ENCODE data around the gene PLA2G6.

The PLA2G6 gene

DNA sequence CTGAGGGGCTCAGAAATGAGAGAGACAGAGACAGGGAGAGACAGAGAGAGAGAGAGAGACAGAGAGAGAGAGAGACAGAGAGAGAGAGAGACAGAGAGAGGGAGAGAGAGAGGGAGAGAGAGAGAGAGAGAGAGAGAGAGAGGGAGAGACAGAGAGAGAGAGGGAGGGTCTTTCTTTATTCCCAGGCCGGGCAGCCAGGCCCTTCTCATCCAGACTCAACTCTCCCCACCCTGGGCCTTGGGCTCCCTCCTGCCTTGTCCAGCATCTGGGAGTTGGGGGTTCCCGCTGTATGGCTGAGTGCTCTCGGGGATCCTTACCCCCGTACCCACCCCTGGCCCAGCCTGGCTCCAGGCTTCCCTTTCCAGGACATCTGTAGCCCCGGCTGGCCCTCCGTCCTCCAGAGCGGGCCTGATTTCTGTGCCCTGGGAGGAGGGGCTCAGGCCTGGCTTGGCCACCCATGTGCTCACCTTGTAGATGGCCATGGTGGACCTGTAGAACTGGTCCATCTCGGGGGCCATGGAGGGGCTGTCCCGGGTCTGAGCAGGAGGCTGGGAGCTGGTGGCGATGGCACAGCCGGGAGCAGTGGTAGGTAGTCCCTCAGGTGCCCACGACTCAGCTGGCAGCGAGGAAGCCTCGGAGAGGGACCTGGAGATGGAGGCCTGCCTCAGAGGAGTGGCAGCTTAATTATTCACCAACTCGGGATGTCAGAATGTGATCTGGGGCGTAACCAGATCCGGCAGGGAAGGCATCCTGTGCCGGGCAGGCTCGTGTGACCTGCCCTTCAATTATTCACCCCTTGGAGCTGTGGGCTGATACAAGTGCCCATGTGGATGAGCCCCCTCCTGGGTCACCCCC is 71.4 kb downstream of the PLA2G6 start, which contains the start of gene BAIAP2L2:
BAIAP2L2 (minus strand) TSS at position 677 of the 855 bp plus-strand sequence; CDS start at position 518, 159 bp downstream.
- H3K9me3 ChIP-seq (ENCODE audit: control insufficient read depth, insufficient read depth, low read length), result no peaks in the 10 kb centered on the region
- H3K4me3 ChIP-seq (ENCODE audit: low read length), result no peak within 1 kb of the TSS
- no CpG with 5 or more reads among the region's 19 CpGs for WGBS (ENCODE audit: insufficient coverage, insufficient read length)
- no peaks in the 10 kb centered on the region; the same call in 1 of the 2 replicates for H3K36me3 ChIP-seq (ENCODE audit: control insufficient read depth, insufficient read depth, low read length)
- no peaks in the 10 kb centered on the region for H3K27me3 ChIP-seq (ENCODE audit: control insufficient read depth, insufficient read depth, low read length)
- no peak for DNase-seq (ENCODE audit: low read depth, low spot score)
- H3K4me1 ChIP-seq (ENCODE audit: control insufficient read depth, insufficient read depth, low read length), result peaks cover 5% of the 10 kb centered on the region; the same call in 1 of the 2 replicates
- no peak within 1 kb of the TSS for H3K27ac ChIP-seq (ENCODE audit: low read length)

DNA sequence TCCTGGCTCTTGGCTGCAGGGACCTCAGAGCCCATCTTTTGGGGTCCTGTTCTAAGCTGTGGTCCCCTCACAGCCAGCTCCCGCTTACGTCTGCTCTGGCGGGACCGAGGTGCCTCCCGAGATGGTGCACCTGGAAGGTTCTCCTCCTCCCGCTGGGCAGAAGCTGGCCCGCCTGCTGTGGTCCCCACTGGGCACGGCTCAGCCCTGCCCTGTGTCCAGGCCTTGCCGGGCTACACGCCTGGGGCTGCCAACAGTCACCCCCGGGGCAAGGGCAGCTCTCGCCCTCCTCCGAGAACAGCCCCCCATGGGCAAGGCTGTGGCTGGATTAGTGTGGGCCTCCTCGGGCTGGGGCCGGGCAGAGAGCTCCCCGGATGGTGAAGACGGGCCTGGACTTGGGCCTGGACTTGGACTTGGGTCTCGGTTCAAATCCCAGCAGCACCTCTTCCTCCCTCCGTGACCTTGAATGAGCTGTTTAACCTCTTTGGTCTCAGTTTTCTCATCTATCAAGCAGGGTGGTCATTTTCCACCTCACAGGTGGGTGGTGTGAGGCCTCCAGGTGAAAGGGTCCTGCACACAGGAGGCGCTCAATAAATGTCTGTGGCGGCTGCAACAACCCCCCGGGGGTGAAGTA is 72.1 kb downstream of the PLA2G6 start:
- no peaks in the 10 kb centered on the region for H3K9me3 ChIP-seq (ENCODE audit: control insufficient read depth, insufficient read depth, low read length)
- WGBS (ENCODE audit: insufficient coverage, insufficient read length), result no CpG with 5 or more reads among the region's 22 CpGs
- H3K36me3 ChIP-seq (ENCODE audit: control insufficient read depth, insufficient read depth, low read length), result no peaks in the 10 kb centered on the region; the same call in 1 of the 2 replicates
- peaks cover 3% of the 10 kb centered on the region; the same call in 1 of the 2 replicates for H3K4me1 ChIP-seq (ENCODE audit: control insufficient read depth, insufficient read depth, low read length)
- H3K27ac ChIP-seq (ENCODE audit: low read length), result no peak overlapping the region
- no peak overlapping the region for H3K4me3 ChIP-seq (ENCODE audit: low read length)
- no peaks in the 10 kb centered on the region for H3K27me3 ChIP-seq (ENCODE audit: control insufficient read depth, insufficient read depth, low read length)
- DNase-seq (ENCODE audit: low read depth, low spot score), result no peak

DNA sequence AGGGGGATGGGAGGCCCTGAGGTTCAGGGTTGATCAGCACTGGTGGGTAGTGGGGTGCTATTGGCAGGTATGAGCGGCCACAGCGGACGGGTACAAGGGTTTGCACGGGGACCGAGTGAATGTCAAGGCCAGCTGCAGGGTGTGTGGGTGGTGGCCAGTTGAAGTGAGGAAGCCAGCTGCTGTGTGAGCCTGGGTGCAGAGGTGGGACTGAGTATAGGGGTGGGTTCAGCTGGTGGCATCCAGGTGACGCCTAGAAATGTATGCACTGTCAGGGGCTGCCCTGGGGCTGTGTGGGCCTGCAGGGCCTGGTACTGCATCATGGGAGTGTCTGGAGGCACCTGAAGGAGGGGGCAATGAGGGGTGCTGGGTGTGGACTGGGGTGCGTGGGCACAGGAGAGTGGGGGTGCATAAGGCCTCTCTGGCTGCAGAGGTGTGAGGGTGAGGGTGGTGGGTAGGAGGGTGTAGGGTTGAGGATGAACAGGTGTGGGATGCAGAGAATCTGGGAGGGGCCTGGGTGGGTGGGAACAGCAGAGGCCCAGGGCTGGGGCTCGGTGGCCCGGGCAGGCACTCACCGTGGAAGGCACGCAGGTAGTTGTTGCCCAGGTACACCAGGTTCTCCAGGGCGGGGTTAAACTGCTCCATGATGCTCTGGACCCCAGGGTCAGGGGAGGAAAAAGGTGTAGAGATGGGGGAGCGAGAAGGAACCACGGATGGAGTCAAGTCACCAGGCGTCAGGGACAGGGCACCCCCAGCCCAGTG is 72.9 kb downstream of the PLA2G6 start:
- Histone ChIP-seq H3K4me3 (ENCODE audit: low read length) (no peak overlapping the region), H3K27me3 (ENCODE audit: control insufficient read depth, insufficient read depth, low read length) (no peaks in the 10 kb centered on the region), H3K4me1 (ENCODE audit: control insufficient read depth, insufficient read depth, low read length) (peaks cover 3% of the 10 kb centered on the region; the same call in 1 of the 2 replicates), H3K9me3 (ENCODE audit: control insufficient read depth, insufficient read depth, low read length) (no peaks in the 10 kb centered on the region), H3K36me3 (ENCODE audit: control insufficient read depth, insufficient read depth, low read length) (no peaks in the 10 kb centered on the region; the same call in 1 of the 2 replicates), H3K27ac (ENCODE audit: low read length) (no peak overlapping the region)
- no peak for DNase-seq (ENCODE audit: low read depth, low spot score)
- WGBS (ENCODE audit: insufficient coverage, insufficient read length), result no CpG with 5 or more reads among the region's 15 CpGs

DNA sequence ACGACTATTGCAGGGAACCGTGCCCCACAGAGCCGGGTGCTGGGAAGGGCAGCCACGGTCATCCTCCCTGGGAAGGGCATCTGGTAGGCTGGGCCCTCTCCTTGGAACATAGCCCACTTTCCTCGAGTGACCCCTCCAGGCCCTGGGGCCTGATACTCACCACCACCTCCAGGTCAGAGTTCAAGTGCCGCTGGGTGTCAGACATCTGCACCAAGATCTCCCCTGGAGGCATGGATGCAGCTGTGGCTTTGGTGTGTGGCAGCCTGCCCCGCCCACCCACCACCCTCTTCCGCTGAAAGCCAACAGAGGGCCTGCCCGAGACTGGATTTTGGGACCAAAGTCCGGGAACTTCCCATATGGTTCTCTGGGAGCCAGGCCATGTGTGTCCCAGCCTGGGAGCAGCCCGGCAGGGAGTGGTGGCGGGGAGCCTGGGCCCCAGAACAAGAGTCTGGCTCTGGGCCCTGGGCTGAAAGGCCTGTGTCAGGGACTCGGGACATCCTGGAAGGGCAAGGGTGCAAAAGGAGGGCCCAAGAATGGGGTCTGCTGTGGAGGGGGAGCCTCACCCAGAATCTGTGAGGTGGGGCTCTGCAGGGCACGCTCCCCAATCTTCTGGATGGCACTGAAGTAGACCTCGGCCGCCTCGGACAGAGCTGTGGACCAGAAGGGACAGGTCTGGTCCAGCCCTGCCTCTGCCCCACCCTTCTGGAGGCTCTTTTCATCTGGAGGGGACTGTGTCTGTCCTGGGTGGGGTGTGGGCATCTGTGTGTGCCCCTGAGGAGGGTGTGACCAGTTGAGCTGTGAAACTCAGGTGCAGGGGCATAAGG is 73.7 kb downstream of the PLA2G6 start:
- Histone ChIP-seq H3K4me3 (ENCODE audit: low read length) (no peak overlapping the region), H3K27ac (ENCODE audit: low read length) (no peak overlapping the region), H3K27me3 (ENCODE audit: control insufficient read depth, insufficient read depth, low read length) (no peaks in the 10 kb centered on the region), H3K36me3 (ENCODE audit: control insufficient read depth, insufficient read depth, low read length) (no peaks in the 10 kb centered on the region; the same call in 1 of the 2 replicates), H3K4me1 (ENCODE audit: control insufficient read depth, insufficient read depth, low read length) (peaks cover 3% of the 10 kb centered on the region; the same call in 1 of the 2 replicates), H3K9me3 (ENCODE audit: control insufficient read depth, insufficient read depth, low read length) (no peaks in the 10 kb centered on the region)
- no CpG with 5 or more reads among the region's 17 CpGs for WGBS (ENCODE audit: insufficient coverage, insufficient read length)
- DNase-seq (ENCODE audit: low read depth, low spot score), result no peak

DNA sequence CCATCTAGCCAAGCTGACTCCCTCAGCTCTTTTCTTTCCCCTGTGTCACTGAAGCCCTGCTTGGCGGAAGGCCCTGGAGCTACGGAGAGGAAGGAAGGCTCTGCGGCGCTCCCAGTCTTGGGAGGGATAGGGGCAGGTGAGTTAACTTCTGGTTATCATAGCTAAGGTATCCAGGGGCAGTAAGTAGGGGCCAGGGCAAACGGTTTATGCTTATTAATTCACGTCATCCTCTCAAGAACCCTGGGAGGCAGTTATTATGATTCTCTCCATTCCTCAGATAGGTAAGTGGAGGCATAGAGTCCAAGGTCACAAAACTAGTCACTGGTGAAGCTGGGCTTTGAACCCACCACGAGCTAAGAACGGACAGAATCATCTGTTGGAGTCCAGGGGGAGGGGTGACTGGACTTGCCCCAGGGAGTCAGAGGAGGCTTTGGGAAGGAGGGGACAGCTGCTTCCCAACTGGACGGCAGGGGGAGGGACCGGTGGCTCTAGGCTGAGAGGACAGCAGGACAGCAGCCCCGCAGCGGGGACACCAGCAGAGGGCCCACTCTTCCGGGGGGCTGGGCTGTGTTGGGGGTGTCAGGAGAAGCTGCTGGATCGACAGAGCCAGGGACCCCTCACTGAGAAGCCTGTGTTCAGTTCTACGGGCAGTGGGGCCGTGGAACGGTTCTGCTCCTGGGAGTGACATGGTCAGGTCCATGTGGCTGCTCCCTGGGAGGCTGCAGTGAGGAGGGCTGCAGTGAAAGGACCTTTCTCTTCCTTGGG is 74.6 kb downstream of the PLA2G6 start:
- peaks cover 3% of the 10 kb centered on the region; the same call in 1 of the 2 replicates for H3K4me1 ChIP-seq (ENCODE audit: control insufficient read depth, insufficient read depth, low read length)
- DNase-seq (ENCODE audit: low read depth, low spot score), result no peak
- no peaks in the 10 kb centered on the region; the same call in 1 of the 2 replicates for H3K36me3 ChIP-seq (ENCODE audit: control insufficient read depth, insufficient read depth, low read length)
- no peak overlapping the region for H3K27ac ChIP-seq (ENCODE audit: low read length)
- H3K4me3 ChIP-seq (ENCODE audit: low read length), result no peak overlapping the region
- H3K9me3 ChIP-seq (ENCODE audit: control insufficient read depth, insufficient read depth, low read length), result no peaks in the 10 kb centered on the region
- H3K27me3 ChIP-seq (ENCODE audit: control insufficient read depth, insufficient read depth, low read length), result no peaks in the 10 kb centered on the region
- whole genome bisulfite sequencing (ENCODE audit: insufficient coverage, insufficient read length), result no CpG with 5 or more reads among the region's 17 CpGs

DNA sequence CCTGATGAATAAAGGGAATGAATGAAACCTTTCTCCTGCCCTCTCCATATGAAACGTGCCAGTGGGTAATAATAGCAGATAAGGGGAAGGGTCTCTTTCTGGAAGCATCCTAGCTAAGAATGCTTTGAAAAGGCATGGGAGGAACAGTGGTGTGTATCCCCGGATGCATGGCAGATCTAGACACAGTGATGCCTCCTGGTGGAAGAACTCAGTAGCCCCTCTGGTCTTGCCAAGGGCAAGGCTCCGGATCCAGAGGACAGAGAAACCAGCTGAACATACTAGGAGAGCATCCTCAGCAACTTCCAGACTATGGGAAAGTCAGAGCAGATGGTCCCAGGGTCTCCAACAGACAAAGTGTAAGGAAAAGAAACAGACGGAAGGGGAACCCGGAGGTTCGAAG is 77.5 kb downstream of the PLA2G6 start:
- no peaks in the 10 kb centered on the region for H3K36me3 ChIP-seq (ENCODE audit: control insufficient read depth, insufficient read depth, low read length)
- H3K9me3 ChIP-seq (ENCODE audit: control insufficient read depth, insufficient read depth, low read length), result no peaks in the 10 kb centered on the region
- DNase-seq (ENCODE audit: low read depth, low spot score), result no peak
- H3K4me3 ChIP-seq (ENCODE audit: low read length), result no peak overlapping the region
- H3K4me1 ChIP-seq (ENCODE audit: control insufficient read depth, insufficient read depth, low read length), result no peaks in the 10 kb centered on the region
- no peaks in the 10 kb centered on the region for H3K27me3 ChIP-seq (ENCODE audit: control insufficient read depth, insufficient read depth, low read length)
- H3K27ac ChIP-seq (ENCODE audit: low read length), result no peak overlapping the region
- no CpG with 5 or more reads among the region's 6 CpGs for WGBS (ENCODE audit: insufficient coverage, insufficient read length)

DNA sequence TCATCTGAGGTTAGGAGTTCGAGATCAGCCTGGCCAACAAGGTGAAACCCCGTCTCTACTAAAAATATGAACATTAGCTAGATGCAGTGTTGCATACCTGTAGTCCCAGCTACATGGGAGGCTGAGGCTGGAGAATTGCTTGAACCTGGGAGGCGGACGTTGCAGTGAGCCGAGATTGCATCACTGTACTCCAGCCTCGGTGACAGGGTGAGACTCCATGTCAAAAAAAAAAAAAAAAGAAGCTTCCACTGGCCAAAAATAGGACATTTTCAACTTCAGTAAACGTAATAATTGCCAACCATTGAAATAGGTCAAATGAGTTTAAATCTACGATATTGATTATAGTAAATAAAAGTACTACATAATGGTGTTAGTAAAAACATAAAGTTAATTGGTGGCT is 78.0 kb downstream of the PLA2G6 start:
- Histone ChIP-seq H3K4me3 (ENCODE audit: low read length) (no peak overlapping the region), H3K9me3 (ENCODE audit: control insufficient read depth, insufficient read depth, low read length) (no peaks in the 10 kb centered on the region), H3K27ac (ENCODE audit: low read length) (no peak overlapping the region), H3K4me1 (ENCODE audit: control insufficient read depth, insufficient read depth, low read length) (no peaks in the 10 kb centered on the region), H3K27me3 (ENCODE audit: control insufficient read depth, insufficient read depth, low read length) (no peaks in the 10 kb centered on the region), H3K36me3 (ENCODE audit: control insufficient read depth, insufficient read depth, low read length) (no peaks in the 10 kb centered on the region)
- DNase-seq (ENCODE audit: low read depth, low spot score), result no peak
- no CpG with 5 or more reads among the region's 8 CpGs for WGBS (ENCODE audit: insufficient coverage, insufficient read length)

DNA sequence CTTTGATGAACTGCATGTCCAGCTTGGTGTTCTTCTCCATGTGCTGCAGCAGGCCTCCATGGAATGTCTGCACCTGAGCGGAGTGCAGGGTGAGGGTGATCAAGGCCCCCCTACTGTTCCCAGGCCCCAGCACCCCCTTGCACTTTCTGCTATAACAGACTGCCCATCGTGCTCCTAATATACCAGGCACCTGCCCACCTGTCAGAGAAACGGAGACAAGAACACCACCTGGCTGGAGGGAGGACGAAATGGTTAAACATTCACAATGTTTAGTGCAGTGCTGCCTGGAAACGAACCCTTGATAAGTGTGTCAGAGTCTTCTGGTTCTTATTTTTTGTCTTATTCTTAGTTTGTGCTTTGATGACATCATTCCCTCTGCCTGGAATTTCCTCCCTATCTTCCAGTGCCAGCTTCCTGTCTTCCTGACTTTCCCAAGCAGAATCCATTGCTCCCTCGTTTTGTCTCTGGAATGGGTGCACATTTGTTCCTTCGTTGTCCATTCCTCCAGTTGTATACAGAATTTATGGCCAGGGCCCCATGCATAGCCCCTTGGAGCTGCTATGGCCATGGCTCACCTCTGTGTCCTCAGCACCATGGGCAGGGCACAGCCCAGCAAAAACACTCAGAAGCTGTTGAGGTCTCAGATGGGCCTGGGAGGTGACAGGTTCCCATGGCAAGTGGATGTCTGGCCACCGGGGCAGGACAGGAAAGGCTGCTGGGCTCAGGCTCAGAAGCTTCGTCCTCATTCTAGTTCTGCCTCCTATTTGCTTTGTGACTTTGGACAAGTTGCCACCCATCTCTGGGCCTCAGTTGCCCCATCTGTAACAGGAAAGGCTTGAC is 83.0 kb downstream of the PLA2G6 start:
- Histone ChIP-seq H3K9me3 (ENCODE audit: control insufficient read depth, insufficient read depth, low read length) (no peaks in the 10 kb centered on the region), H3K4me1 (ENCODE audit: control insufficient read depth, insufficient read depth, low read length) (peaks cover 2% of the 10 kb centered on the region), H3K36me3 (ENCODE audit: control insufficient read depth, insufficient read depth, low read length) (no peaks in the 10 kb centered on the region), H3K27ac (ENCODE audit: low read length) (no peak overlapping the region), H3K27me3 (ENCODE audit: control insufficient read depth, insufficient read depth, low read length) (no peaks in the 10 kb centered on the region), H3K4me3 (ENCODE audit: low read length) (no peak overlapping the region)
- no CpG with 5 or more reads among the region's 9 CpGs for WGBS (ENCODE audit: insufficient coverage, insufficient read length)
- DNase-seq (ENCODE audit: low read depth, low spot score), result no peak

Measured in iPS DF 6.9 (cell line).